SK-N-SH treated with all-trans-retinoic acid at 6 μM for 48 hours (cell line): ENCODE results near the gene PPEF1.

ENCODE experiments used
- ARNTL ChIP-seq: fragments of 450-650 bp; formaldehyde crosslinking; IDR thresholded peaks from 2 replicates; pipeline ENCODE4 v1.5.0; 2020; ENCODE audit warnings: low read depth, mild to moderate bottlenecking, moderate library complexity, borderline replicate concordance
- BACH2 ChIP-seq: fragments of 250-450 bp; sonication (Bioruptor Pico); IDR thresholded peaks from 2 replicates; pipeline ENCODE4 v1.9.0; 2021; ENCODE audit warnings: mild to moderate bottlenecking, borderline replicate concordance
- CREB5 ChIP-seq: fragments of 250-450 bp; sonication (Bioruptor Pico); IDR thresholded peaks from 2 replicates; pipeline ENCODE4 v1.5.1; 2020; ENCODE audit warnings: low read depth, mild to moderate bottlenecking, moderate library complexity
- CSDC2 ChIP-seq: fragments of 250-450 bp; sonication (Bioruptor Pico); IDR thresholded peaks from 2 replicates; pipeline ENCODE4 v1.5.0; 2020; ENCODE audit warnings: mild to moderate bottlenecking, moderate library complexity
- CSRNP3 ChIP-seq: fragments of 250-450 bp; sonication (Bioruptor Pico); IDR thresholded peaks from 2 replicates; pipeline ENCODE4 v1.5.1; 2021; ENCODE audit warnings: mild to moderate bottlenecking, moderate library complexity
- PATZ1 ChIP-seq: fragments of 250-450 bp; sonication (Bioruptor Pico); IDR thresholded peaks from 2 replicates; pipeline ENCODE4 v1.8.0; 2020; ENCODE audit warnings: mild to moderate bottlenecking, moderate library complexity, borderline replicate concordance
- POU6F1 ChIP-seq: fragments of 250-450 bp; sonication (Bioruptor Pico); IDR thresholded peaks from 2 replicates; pipeline ENCODE4 v1.8.0; 2021; ENCODE audit warnings: low read depth, mild to moderate bottlenecking, moderate library complexity, borderline replicate concordance
- RARB ChIP-seq: fragments of 250-450 bp; sonication (Bioruptor Pico); IDR thresholded peaks from 2 replicates; pipeline ENCODE4 v1.8.0; 2021; ENCODE audit warnings: mild to moderate bottlenecking, moderate library complexity
- SNAI2 ChIP-seq: fragments of 250-450 bp; sonication (Bioruptor Pico); IDR thresholded peaks from 2 replicates; pipeline ENCODE4 v1.5.0; 2020; ENCODE audit warnings: mild to moderate bottlenecking, moderate library complexity
- TOX ChIP-seq: fragments of 250-450 bp; sonication (Bioruptor Pico); IDR thresholded peaks from 2 replicates; pipeline ENCODE4 v1.8.0; 2021; ENCODE audit warnings: mild to moderate bottlenecking, moderate library complexity, borderline replicate concordance
- ZFP3 ChIP-seq: fragments of 250-450 bp; sonication (Bioruptor Pico); IDR thresholded peaks from 2 replicates; pipeline ENCODE4 v1.5.0; 2020; ENCODE audit warnings: mild to moderate bottlenecking, moderate library complexity
- ZFP30 ChIP-seq: fragments of 450-650 bp; formaldehyde crosslinking; IDR thresholded peaks from 2 replicates; pipeline ENCODE4 v1.5.0; 2022; ENCODE audit warnings: mild to moderate bottlenecking, moderate library complexity
- ZNF8 ChIP-seq: fragments of 450-650 bp; formaldehyde crosslinking; IDR thresholded peaks from 2 replicates; pipeline ENCODE4 v1.5.0; 2020; ENCODE audit warnings: mild to moderate bottlenecking, moderate library complexity

GRCh38 chrX:18696653-18697052 lies 10.8 kb upstream of the PPEF1 start:
- TF ChIP-seq CSRNP3 (CRISPR knock-in tag) (no peak), PATZ1 (no peak), POU6F1 (CRISPR knock-in tag) (no peak), BACH2 (CRISPR knock-in tag) (no peak), ZFP30 (CRISPR knock-in tag) (no peak), ZFP3 (CRISPR knock-in tag) (no peak), SNAI2 (CRISPR knock-in tag) (no peak), RARB (CRISPR knock-in tag) (no peak), TOX (CRISPR knock-in tag) (no peak), CREB5 (no peak), ARNTL (CRISPR knock-in tag) (no peak), CSDC2 (CRISPR knock-in tag) (no peak), ZNF8 (CRISPR knock-in tag) (no peak)
